Putamen (tissue), 1 donor: ENCODE measurements around the gene MAPKAP1.

Experiments
- DNase-seq: peaks from one replicate; pipeline ENCODE4 v3.0.0-alpha.2; 2016; ENCODE audit warnings: low spot score

The MAPKAP1 gene

GRCh38 chr9:125642311-125642710 lies 64.7 kb downstream of the MAPKAP1 start:
- DNase-seq = no peak

DNA sequence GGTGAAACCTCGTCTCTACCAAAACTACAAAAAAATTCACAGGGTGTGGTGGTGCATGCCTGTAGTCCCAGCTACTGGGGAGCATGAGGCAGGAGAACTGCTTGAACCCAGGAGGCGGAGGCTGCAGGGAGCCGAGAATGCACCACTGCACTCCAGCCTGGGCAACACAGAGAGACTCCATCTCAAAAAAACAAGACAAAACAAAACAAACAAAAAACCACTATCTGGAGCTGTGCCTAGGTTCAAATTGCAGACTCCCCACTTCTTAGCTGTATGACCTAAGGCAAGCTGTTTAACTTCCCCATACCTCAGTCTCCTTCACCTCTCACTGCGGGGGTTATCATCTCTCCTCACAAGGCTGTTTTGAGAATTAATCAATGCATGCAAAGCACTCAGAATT lies 68.0 kb downstream of the MAPKAP1 start:
- DNase-seq = no peak

- DNase-seq = no peak
Measured at GRCh38 chr9:125638239-125639045, 68.6 kb downstream of the MAPKAP1 start.

DNA sequence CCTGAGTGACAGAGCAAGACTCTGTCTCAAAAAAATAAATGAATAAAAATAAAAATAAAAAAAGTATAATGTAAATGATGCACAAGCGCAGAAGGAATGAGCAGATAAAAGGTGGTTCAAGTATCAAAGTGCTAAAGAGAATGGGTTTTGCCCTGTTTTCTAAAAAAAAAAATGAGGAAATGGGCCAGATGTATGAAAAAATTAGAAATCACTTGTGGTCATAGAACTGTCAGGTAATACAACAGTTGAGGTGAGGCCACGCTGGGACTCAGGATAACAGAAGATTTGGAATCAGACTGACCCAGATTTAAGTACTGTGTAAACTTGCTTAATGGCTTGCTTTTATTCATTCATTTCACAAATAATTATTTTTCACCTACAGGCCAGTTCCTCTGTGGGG lies 69.8 kb downstream of the MAPKAP1 start:
- DNase-seq = no peak

DNA sequence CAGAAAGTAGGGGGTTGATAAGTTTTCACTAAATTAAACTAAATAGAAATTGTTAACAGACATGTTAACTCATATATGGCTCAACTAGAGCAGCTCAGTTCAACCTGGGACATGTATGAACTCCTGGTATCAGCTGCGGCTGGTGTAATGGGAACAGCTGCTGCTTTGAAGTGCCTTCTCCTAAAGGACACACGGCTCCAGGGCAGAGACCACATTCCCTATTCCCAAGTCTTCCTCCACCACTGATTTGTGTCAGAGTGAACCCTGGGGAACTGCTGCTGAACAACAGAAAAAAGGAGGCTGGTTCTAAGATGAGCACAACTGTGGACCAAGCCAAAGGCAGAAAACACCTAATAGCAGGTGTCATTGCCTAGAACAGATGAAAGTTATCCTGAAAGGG lies 71.1 kb downstream of the MAPKAP1 start:
- no peak for DNase-seq

DNA sequence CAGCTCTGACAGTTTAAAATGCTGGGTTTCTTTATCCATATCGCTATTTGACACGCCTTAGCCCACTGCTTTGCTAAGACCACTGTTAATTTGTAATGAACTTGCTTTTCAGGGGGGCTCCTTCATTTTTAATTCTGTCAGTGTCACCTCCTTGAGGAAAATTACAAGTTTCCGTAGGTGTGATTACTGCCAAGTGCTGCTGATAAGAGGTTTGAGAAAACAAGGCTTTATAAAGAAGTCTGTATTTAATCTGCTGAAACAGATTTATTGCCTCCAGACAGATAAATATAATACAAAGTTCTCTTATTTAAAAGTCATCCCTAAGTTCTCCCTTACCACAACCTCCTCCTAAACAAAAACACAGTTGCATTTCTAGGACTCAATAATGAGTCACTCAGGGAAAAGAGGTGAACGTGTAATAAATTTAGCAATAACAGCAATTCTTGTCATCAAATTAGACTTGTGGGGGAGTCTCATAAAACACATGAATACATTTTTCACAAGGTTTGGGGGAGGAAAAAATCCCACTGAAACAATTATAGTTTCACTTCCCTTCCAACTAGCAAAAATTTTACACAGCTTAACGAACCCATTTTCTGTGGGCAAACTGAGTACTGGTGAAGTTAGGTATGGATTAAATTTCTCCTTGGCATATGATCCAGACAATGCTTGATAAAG lies 72.8 kb downstream of the MAPKAP1 start:
- DNase-seq = no peak

DNA sequence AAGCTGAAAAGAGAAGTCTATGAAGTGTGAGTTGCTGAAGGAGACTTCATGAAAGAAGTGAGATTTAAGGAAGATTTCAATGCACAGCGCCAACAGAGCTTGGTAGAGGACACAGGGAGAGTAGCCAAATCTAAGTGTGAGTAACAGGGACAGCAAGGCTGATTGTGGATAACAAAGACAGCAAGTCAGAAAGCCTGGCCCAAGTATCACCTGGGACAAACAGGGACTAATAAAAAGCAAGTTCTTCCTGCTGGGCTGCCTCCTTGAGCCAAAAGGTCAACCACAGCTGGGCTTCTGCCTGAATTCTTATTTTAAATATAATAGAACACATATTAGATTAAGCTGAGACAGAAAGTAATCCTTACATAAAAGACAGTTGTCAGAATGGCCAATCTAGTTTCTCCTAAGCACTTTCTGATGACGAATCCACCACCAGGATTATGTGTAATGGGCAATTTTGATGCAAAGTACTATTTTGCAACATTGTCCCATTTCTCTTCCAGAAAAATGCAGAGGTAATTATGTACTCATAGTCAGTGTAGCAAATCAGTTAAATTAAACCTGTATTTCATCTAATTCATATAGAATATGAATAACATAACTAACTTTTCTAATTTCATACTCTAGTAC lies 73.8 kb downstream of the MAPKAP1 start:
- no peak for DNase-seq

DNA sequence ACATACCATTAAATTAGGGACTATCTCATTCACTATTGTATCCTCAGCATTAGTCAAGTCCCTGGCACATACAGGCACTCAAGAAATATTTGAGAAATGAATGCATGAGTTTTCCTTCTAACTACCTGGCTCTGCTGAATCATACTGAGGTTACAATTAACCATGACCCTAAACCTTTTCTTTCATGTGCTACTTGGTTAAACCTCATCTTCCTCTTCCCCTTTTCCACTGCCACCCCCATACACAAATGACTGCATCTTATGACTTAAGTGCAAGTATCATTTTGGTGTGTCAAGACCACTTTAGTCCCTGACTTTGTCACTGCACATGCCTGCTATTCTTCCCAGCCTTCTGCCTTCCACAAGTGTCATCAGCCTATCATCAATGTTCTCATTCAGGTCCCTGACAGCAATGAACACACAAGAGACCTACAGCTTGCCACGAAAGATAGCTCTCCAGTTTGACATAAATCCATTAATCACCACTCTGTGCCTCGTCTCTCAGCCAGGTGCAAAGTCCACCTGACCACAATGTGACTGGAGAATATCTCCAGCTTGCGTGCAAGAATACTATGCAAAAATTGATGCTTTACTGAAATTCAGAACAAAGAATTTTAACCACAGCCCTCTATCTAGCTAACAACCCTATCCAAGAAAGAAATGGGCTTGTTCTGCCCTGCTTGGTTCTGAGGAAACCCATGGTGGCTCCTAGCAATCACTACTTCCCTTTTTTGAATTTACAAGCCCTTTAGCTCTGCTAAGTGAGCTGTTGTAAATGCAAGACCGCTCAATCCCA lies 74.5 kb downstream of the MAPKAP1 start:
- no peak for DNase-seq

DNA sequence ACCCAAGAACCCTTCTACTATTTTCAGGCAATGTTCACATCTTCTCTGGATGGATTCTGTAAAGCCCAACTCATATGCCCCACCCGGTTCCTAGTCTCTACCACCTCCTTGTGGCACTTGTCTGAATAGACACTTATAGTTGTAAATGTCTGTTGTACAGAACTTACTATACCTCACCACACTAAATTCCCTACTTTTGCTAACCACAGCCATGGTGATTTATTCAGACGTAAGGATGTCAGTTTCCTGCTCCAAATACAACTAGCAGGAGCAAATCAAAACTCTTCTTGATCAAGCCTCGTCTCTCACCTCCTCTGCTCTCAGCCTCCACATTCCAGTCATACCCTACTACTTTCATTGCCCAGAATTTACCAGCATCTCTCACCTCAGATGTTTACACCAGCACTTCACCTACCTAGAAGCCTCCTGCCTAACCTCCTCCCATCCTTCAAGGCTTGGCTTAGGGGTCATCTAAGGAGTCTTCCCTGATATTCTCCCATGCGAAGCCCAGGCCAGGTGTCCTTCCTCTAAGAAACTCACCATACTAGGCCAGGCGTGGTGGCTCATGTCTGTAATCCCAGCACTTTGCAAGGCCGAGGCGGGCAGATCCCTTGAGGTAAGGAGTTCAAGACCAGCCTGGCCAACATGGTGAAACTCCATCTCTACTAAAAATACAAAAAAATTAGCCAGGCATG lies 75.5 kb downstream of the MAPKAP1 start:
- DNase-seq = no peak

DNA sequence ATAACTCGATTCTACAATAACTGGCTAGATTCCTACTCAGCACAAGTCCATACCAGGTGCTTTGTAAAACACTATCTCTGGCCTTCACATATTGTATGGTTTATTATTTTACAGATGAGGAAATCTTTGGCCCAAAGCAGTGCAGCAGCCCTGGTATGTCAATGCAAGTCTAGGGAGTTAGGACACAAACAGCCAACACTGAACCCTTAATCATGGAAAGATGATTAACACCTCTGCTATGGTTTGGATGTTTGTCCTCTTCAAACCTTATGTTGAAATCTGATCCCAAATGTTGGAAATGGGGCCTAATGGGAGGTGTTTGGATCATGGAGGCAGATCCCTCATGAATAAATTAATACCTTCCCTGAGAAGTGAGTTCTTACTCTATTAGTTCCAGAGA lies 76.6 kb downstream of the MAPKAP1 start:
- DNase-seq = no peak

DNA sequence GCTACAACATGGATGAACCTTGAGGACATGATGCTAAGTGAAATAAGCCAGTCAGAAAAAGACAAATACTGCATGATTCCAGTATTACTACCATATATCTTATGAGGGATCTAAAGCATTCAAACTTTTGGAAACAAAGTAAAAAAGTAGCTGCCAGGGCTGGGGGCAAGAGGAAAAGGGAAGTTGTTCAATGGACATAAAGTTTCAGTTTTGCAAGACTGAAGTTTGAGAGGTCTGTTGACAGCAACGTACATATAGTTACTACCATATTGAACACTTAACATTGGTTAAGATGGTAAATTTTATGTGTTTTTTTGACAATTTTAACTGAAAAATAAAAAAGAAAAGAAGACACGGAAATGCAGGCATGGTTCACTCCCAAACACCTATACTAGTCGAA lies 77.6 kb downstream of the MAPKAP1 start:
- DNase-seq = no peak

- DNase-seq = no peak
Measured at GRCh38 chr9:125626187-125626586, 80.8 kb downstream of the MAPKAP1 start.

DNA sequence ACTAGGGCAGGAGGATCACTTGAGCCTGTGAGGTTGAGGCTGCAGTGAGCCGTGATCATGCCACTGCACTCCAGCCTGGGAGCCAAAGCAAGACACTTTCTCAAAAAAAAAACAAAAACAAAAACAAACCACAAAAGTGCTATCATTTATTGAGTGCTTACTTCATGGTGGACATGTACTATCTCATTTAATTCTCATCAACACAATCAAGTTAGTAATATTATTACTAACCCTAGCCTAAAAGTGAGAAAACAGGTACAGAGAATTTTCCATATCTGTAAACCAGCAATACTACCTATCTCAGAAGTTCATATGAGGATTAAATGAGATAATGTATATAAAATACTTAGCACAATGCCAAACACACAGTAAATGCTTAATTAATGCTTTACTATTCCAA lies 85.8 kb downstream of the MAPKAP1 start:
- DNase-seq = no peak

DNA sequence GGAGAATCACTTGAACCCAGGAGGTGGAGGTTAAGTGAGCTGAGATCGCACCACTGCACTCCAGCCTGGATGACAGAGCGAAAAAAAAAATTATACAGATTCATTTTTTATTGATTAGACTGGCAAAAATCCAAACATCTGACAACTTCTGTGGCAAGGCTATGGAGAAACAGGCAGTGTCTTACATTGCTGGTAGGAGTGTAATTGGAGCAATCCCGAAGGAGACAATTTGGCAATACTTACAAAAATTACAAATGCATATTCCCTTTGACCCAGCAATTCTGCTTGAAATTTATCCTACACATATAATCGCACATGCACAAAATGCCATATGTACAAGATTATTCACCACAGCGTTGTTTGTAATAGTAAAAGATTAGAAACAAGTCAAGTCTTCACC lies 86.8 kb downstream of the MAPKAP1 start:
- no peak for DNase-seq

- no peak for DNase-seq
Measured at GRCh38 chr9:125617087-125617486, 89.9 kb downstream of the MAPKAP1 start.

- no peak for DNase-seq
Measured at GRCh38 chr9:125613141-125613540, 93.9 kb downstream of the MAPKAP1 start.

DNA sequence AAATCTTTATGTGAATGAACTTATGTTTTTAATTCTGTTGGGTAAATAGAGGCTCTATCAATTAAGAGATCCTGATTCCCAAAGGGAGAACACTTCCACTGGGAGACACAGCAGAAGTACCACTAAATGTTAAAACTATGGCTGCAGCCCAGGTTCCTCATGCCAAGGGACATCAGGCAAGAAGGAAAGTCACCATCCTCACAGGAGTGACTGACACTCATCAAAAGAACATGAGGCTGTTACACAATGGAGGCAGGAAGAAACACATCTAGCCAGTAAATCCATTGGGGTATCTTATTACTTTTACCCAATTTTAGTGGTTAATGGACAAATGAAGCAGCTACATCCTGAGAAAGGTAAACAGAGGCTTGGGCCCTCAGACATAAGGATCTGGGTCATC lies 94.4 kb downstream of the MAPKAP1 start:
- DNase-seq = no peak

- DNase-seq = no peak
Measured at GRCh38 chr9:125611121-125611765, 95.8 kb downstream of the MAPKAP1 start.

GRCh38 chr9:125609744-125610143 lies 97.3 kb downstream of the MAPKAP1 start:
- DNase-seq = no peak

GRCh38 chr9:125608489-125609224 lies 98.4 kb downstream of the MAPKAP1 start:
- DNase-seq = no peak

DNA sequence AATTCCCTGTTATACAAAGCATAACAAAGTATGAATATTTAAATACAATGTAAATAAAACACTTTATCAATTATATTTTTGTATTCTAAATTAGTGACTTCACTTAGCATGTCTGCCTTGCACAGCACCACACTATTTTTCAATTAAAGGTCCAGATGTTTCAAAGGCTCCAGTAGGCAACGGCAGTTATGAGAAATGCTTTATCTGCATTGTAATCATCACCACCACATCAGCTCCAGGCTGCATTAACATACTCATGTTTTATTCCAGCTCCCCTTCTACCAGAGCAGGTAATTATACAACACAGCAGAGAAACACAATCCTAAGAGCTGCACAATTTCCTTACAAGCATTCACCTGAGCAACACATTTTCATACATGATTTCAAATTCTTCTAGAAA lies 102.8 kb downstream of the MAPKAP1 start:
- no peak for DNase-seq
